ENCODE data around the gene BACH2. TPM values are rescaled to one million over a fixed set of nuclear protein-coding genes. Genes with fewer than 3 reads are reported as not detected.
"Not testable (repeated sequence)": the region's sequence is repeated elsewhere in the genome, so short reads cannot be mapped to it uniquely, and the experiment has no call there.

BACH2 gene
- total and polyA plus RNA-seq, 4 experiments from 2014 or later: 6.5 to 48.0 (median 25.8) TPM

GRCh38 chr6:90116126-90116525, 180.5 kb downstream of the BACH2 start:
- H3K36me3 ChIP-seq (ENCODE audit: insufficient read depth, low read length); H3K4me1 ChIP-seq (ENCODE audit: insufficient read depth, low read length); H3K27me3 Mint-ChIP-seq; H3K27me3 ChIP-seq (ENCODE audit: insufficient read depth, low read length); H3K27ac Mint-ChIP-seq; H3K4me3 ChIP-seq (ENCODE audit: low read length in 2 of 2); intact Hi-C loops (cut with micrococcal nuclease); DNase-seq; H3K27ac ChIP-seq (ENCODE audit: low read depth, low read length); POLR2A ChIA-PET (ENCODE audit: partially characterized antibody); H3K9me3 ChIP-seq (ENCODE audit: control insufficient read depth in 1 of 2, low read length in 2 of 2); H3K4me3 Mint-ChIP-seq: not testable (repeated sequence)
- H3K9me3 Mint-ChIP-seq: peaks cover 0 to 40% (median 22%) of the 10 kb centered on the region in 8 donors
- peaks cover 18 to 31% of the 10 kb centered on the region in 2 donors for H3K36me3 Mint-ChIP-seq
- CTCF ChIA-PET (ENCODE audit: partially characterized antibody): interaction anchor here (1.6 to 1.7 kb wide), 2 partner anchors 175 to 363 kb away, joined by 5 read pairs; no protein-coding TSS in a partner anchor
- H3K4me1 Mint-ChIP-seq: peaks cover 8 to 19% (median 14%) of the 10 kb centered on the region in 4 donors

- peaks cover 29% of the 10 kb centered on the region for H3K4me1 ChIP-seq (ENCODE audit: insufficient read depth, low read length)
- Mint-ChIP-seq H3K36me3 (peaks cover 18 to 31% of the 10 kb centered on the region in 2 donors), H3K27ac (no peak overlapping the region), H3K4me1 (peaks cover 26 to 43% (median 35%) of the 10 kb centered on the region in 4 donors), H3K4me3 (no peak overlapping the region), H3K27me3 (no peaks in the 10 kb centered on the region), H3K9me3 (peaks cover 0 to 40% (median 22%) of the 10 kb centered on the region in 8 donors)
- no peak overlapping the region for H3K27ac ChIP-seq (ENCODE audit: low read depth, low read length)
- H3K9me3 ChIP-seq (ENCODE audit: control insufficient read depth in 1 of 2, low read length in 2 of 2): no peaks in the 10 kb centered on the region
- no peak for DNase-seq
- no peaks in the 10 kb centered on the region for H3K27me3 ChIP-seq (ENCODE audit: insufficient read depth, low read length)
- H3K36me3 ChIP-seq (ENCODE audit: insufficient read depth, low read length): no peaks in the 10 kb centered on the region
- POLR2A ChIA-PET (ENCODE audit: partially characterized antibody): no interaction called here
- no peak overlapping the region for H3K4me3 ChIP-seq (ENCODE audit: low read length in 2 of 2)
- CTCF ChIA-PET (ENCODE audit: partially characterized antibody): interaction anchor here (1.3 to 5.1 kb wide), 2 partner anchors 30 to 173 kb away, joined by 3 to 27 read pairs; no protein-coding TSS in a partner anchor
- intact Hi-C loops (cut with micrococcal nuclease): no loop called here
Observed at GRCh38 chr6:90113389-90113788, 183.3 kb downstream of the BACH2 start.

DNA sequence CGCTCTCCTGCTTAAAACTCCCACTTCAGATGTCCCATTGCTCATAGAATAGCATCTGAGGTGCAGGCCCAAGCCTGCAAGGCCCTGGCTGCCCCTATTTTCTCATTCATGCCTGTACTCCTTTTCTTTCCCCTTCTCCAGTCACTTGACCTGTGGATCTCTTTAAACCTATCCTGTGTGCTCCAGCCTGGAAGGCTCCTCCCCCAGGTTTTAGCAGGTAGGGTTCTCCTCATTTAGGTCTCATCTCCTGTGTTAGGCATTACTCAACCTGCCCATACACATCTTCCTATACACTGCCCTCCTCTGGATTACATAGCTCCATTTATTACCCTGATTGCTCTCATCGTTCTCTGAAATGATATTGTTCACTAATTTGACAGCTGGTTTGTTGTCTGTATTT, 185.3 kb downstream of the BACH2 start:
- intact Hi-C loops (cut with micrococcal nuclease): loop anchor here (1.0 to 2.0 kb wide), 3 partner anchors 31 to 368 kb away; no protein-coding TSS in a partner anchor
- H3K27me3 ChIP-seq (ENCODE audit: insufficient read depth, low read length): no peaks in the 10 kb centered on the region
- Mint-ChIP-seq H3K4me3 (peak overlapping the region in 3 of 8 donors; percentile 10 to 67 (median 47)), H3K27me3 (no peaks in the 10 kb centered on the region), H3K27ac (peak overlapping the region; percentile 9 to 85 (median 70)), H3K4me1 (peaks cover 34 to 60% (median 49%) of the 10 kb centered on the region in 4 donors), H3K36me3 (peaks cover 11 to 31% of the 10 kb centered on the region in 2 donors), H3K9me3 (peaks cover 0 to 35% (median 22%) of the 10 kb centered on the region in 8 donors)
- ChIA-PET CTCF (ENCODE audit: partially characterized antibody) (interaction anchor here (0.8 to 5.1 kb wide), 4 partner anchors 56 to 180 kb away, joined by 3 to 27 read pairs (median 4); no protein-coding TSS in a partner anchor), POLR2A (ENCODE audit: partially characterized antibody) (interaction anchor here (1.0 to 2.3 kb wide), 2 partner anchors 28 to 184 kb away, joined by 3 to 7 read pairs; no protein-coding TSS in a partner anchor)
- no peak overlapping the region for H3K27ac ChIP-seq (ENCODE audit: low read depth, low read length)
- no peaks in the 10 kb centered on the region for H3K9me3 ChIP-seq (ENCODE audit: control insufficient read depth in 1 of 2, low read length in 2 of 2)
- no peak overlapping the region for H3K4me3 ChIP-seq (ENCODE audit: low read length in 2 of 2)
- DNase-seq: peak in 1 of 5 donors; percentile 3
- peaks cover 43% of the 10 kb centered on the region for H3K4me1 ChIP-seq (ENCODE audit: insufficient read depth, low read length)
- H3K36me3 ChIP-seq (ENCODE audit: insufficient read depth, low read length): no peaks in the 10 kb centered on the region

GRCh38 chr6:90110971-90111370, 185.7 kb downstream of the BACH2 start:
- ChIA-PET POLR2A (ENCODE audit: partially characterized antibody) (interaction anchor here (1.0 to 2.3 kb wide), 4 partner anchors 28 to 368 kb away, joined by 3 to 7 read pairs (median 4); no protein-coding TSS in a partner anchor), CTCF (ENCODE audit: partially characterized antibody) (interaction anchor here (1.0 to 5.1 kb wide), 2 partner anchors 170 to 180 kb away, joined by 3 to 27 read pairs; no protein-coding TSS in a partner anchor)
- peak; percentile 68 to 86 (median 72) for DNase-seq
- Mint-ChIP-seq H3K4me3 (peak overlapping the region in 5 of 8 donors; percentile 10 to 67 (median 47)), H3K27me3 (no peaks in the 10 kb centered on the region), H3K27ac (peak overlapping the region; percentile 9 to 85 (median 70)), H3K4me1 (peaks cover 34 to 65% (median 51%) of the 10 kb centered on the region in 4 donors), H3K9me3 (peaks cover 0 to 35% (median 22%) of the 10 kb centered on the region in 8 donors), H3K36me3 (peaks cover 11 to 27% of the 10 kb centered on the region in 2 donors)
- H3K27ac ChIP-seq (ENCODE audit: low read depth, low read length): no peak overlapping the region
- H3K36me3 ChIP-seq (ENCODE audit: insufficient read depth, low read length): no peaks in the 10 kb centered on the region
- intact Hi-C loops (cut with micrococcal nuclease): loop anchor here (1.0 to 2.0 kb wide), 3 partner anchors 30 to 368 kb away; no protein-coding TSS in a partner anchor
- H3K9me3 ChIP-seq (ENCODE audit: control insufficient read depth in 1 of 2, low read length in 2 of 2): no peaks in the 10 kb centered on the region
- H3K4me1 ChIP-seq (ENCODE audit: insufficient read depth, low read length): peaks cover 47% of the 10 kb centered on the region
- H3K4me3 ChIP-seq (ENCODE audit: low read length in 2 of 2): no peak overlapping the region
- H3K27me3 ChIP-seq (ENCODE audit: insufficient read depth, low read length): no peaks in the 10 kb centered on the region

- peaks cover 9 to 15% of the 10 kb centered on the region in 2 donors for H3K36me3 Mint-ChIP-seq
- intact Hi-C loops (cut with micrococcal nuclease): loop anchor here (5.0 kb wide), 1 partner anchor 68 kb away; no protein-coding TSS in a partner anchor
- H3K4me3 Mint-ChIP-seq: peak overlapping the region in 7 of 8 donors; percentile 3 to 78 (median 55)
- no peaks in the 10 kb centered on the region for H3K27me3 Mint-ChIP-seq
- no peak overlapping the region for H3K27ac ChIP-seq (ENCODE audit: low read depth, low read length)
- peaks cover 44 to 83% (median 61%) of the 10 kb centered on the region in 4 donors for H3K4me1 Mint-ChIP-seq
- no peaks in the 10 kb centered on the region for H3K27me3 ChIP-seq (ENCODE audit: insufficient read depth, low read length)
- peaks cover 0 to 20% (median 16%) of the 10 kb centered on the region in 8 donors for H3K9me3 Mint-ChIP-seq
- ChIA-PET CTCF (ENCODE audit: partially characterized antibody) (interaction anchor here (5.1 kb wide), 1 partner anchor 168 kb away, joined by 27 read pairs; no protein-coding TSS in a partner anchor), POLR2A (ENCODE audit: partially characterized antibody) (interaction anchor here (1.2 to 1.6 kb wide), 3 partner anchors 8 to 294 kb away, joined by 3 to 5 read pairs (median 4); no protein-coding TSS in a partner anchor)
- peaks cover 65% of the 10 kb centered on the region for H3K4me1 ChIP-seq (ENCODE audit: insufficient read depth, low read length)
- peak overlapping the region in 6 of 7 donors; percentile 14 to 89 (median 41) for H3K27ac Mint-ChIP-seq
- H3K9me3 ChIP-seq (ENCODE audit: control insufficient read depth in 1 of 2, low read length in 2 of 2): no peaks in the 10 kb centered on the region
- H3K4me3 ChIP-seq (ENCODE audit: low read length in 2 of 2): no peak overlapping the region
- no peak for DNase-seq
- H3K36me3 ChIP-seq (ENCODE audit: insufficient read depth, low read length): no peaks in the 10 kb centered on the region
Observed at GRCh38 chr6:90109141-90109540, 187.5 kb downstream of the BACH2 start.

GRCh38 chr6:90107771-90108282, 188.8 kb downstream of the BACH2 start:
- no peak overlapping the region for H3K4me3 ChIP-seq (ENCODE audit: low read length in 2 of 2)
- H3K27ac ChIP-seq (ENCODE audit: low read depth, low read length): no peak overlapping the region
- H3K27ac Mint-ChIP-seq: peak overlapping the region in 4 of 7 donors; percentile 15 to 67 (median 22)
- CTCF ChIA-PET (ENCODE audit: partially characterized antibody): interaction anchor here (1.0 kb wide), 1 partner anchor 168 kb away, joined by 5 read pairs; no protein-coding TSS in a partner anchor
- H3K36me3 Mint-ChIP-seq: peaks cover 5% of the 10 kb centered on the region in 2 donors
- H3K9me3 Mint-ChIP-seq: peaks cover 0 to 7% (median 3%) of the 10 kb centered on the region in 8 donors
- H3K4me3 Mint-ChIP-seq: peak overlapping the region in 5 of 8 donors; percentile 35 to 74 (median 60)
- H3K4me1 ChIP-seq (ENCODE audit: insufficient read depth, low read length): peaks cover 78% of the 10 kb centered on the region
- peaks cover 57 to 96% (median 73%) of the 10 kb centered on the region in 4 donors for H3K4me1 Mint-ChIP-seq
- H3K9me3 ChIP-seq (ENCODE audit: control insufficient read depth in 1 of 2, low read length in 2 of 2): no peaks in the 10 kb centered on the region
- intact Hi-C loops (cut with micrococcal nuclease): loop anchor here (5.0 kb wide), 1 partner anchor 69 kb away; no protein-coding TSS in a partner anchor
- DNase-seq: peak in 1 of 5 donors; percentile 21
- H3K36me3 ChIP-seq (ENCODE audit: insufficient read depth, low read length): no peaks in the 10 kb centered on the region
- no peaks in the 10 kb centered on the region for H3K27me3 Mint-ChIP-seq
- POLR2A ChIA-PET (ENCODE audit: partially characterized antibody): interaction anchor here (0.7 to 1.6 kb wide), 2 partner anchors 9 to 29 kb away, joined by 3 to 5 read pairs; no protein-coding TSS in a partner anchor
- no peaks in the 10 kb centered on the region for H3K27me3 ChIP-seq (ENCODE audit: insufficient read depth, low read length)
